ENCODE data around the gene ZNF554. TPM values are rescaled to one million over a fixed set of nuclear protein-coding genes. Genes with fewer than 3 reads are reported as not detected.
A peak's percentile ranks its signal among the peaks of the same experiment; 100 is the strongest.

Gene ZNF554
- total RNA-seq, 6 experiments from 2014 or later, result 1.4 to 2.5 (median 1.9) TPM

- no peaks in the 10 kb centered on the region for H3K9me3 ChIP-seq
- intact Hi-C loops (cut with DNase I), result no loop called here
- peak overlapping the region; percentile 25 to 70 (median 43) for H3K27ac ChIP-seq
- DNase-seq (peak in 1 of 3 donors; percentile 19), ATAC-seq (peak; percentile 4 to 15 (median 5))
- H3K27me3 ChIP-seq, result no peaks in the 10 kb centered on the region
- peak overlapping the region; percentile 71 to 91 (median 72) for H3K4me3 ChIP-seq
- H3K4me1 ChIP-seq, result no peaks in the 10 kb centered on the region
- 4% methylated on average over 5 of the region's 36 CpGs for WGBS (ENCODE audit: insufficient coverage, low coverage, low lambda C conversion rate, missing lambda C conversion rate)
- no peaks in the 10 kb centered on the region for H3K36me3 ChIP-seq
- no peak for TF ChIP-seq CTCF (IDR thresholded peaks at IDR 0.05)
Observed at GRCh38 chr19:2820112-2820702, 539 bp downstream of the ZNF554 start.

- 89% methylated on average over 1 of the region's 5 CpGs for WGBS (ENCODE audit: insufficient coverage, low coverage, low lambda C conversion rate, missing lambda C conversion rate)
- H3K9me3 ChIP-seq, result peaks cover 0 to 6% (median 0%) of the 10 kb centered on the region in 4 donors
- ATAC-seq (no peak), DNase-seq (no peak)
- H3K4me1 ChIP-seq, result no peaks in the 10 kb centered on the region
- intact Hi-C loops (cut with DNase I), result no loop called here
- no peak overlapping the region for H3K27ac ChIP-seq
- H3K27me3 ChIP-seq, result no peaks in the 10 kb centered on the region
- H3K36me3 ChIP-seq, result no peaks in the 10 kb centered on the region
- TF ChIP-seq CTCF (IDR thresholded peaks at IDR 0.05) (no peak), POLR2A (IDR thresholded peaks at IDR 0.05) (no peak)
- no peak overlapping the region for H3K4me3 ChIP-seq
Observed at GRCh38 chr19:2822846-2823245, 3.2 kb downstream of the ZNF554 start.

GRCh38 chr19:2823646-2824045 is 4.0 kb downstream of the ZNF554 start:
- DNase-seq (no peak), ATAC-seq (no peak)
- Histone ChIP-seq H3K9me3 (peaks cover 0 to 6% (median 0%) of the 10 kb centered on the region in 4 donors), H3K4me3 (no peak overlapping the region), H3K27me3 (no peaks in the 10 kb centered on the region), H3K36me3 (no peaks in the 10 kb centered on the region), H3K4me1 (no peaks in the 10 kb centered on the region), H3K27ac (no peak overlapping the region)
- TF ChIP-seq POLR2A (IDR thresholded peaks at IDR 0.05), result no peak
- no peak for TF ChIP-seq CTCF (IDR thresholded peaks at IDR 0.05)
- WGBS (ENCODE audit: insufficient coverage, low coverage, low lambda C conversion rate, missing lambda C conversion rate), result 80% methylated on average over 1 of the region's 9 CpGs
- intact Hi-C loops (cut with DNase I), result no loop called here

- no CpG with 5 or more reads among the region's 8 CpGs for WGBS (ENCODE audit: insufficient coverage, low coverage, low lambda C conversion rate, missing lambda C conversion rate)
- no peak for DNase-seq
- no peaks in the 10 kb centered on the region for H3K36me3 ChIP-seq
- TF ChIP-seq POLR2A (IDR thresholded peaks at IDR 0.05) (no peak), CTCF (IDR thresholded peaks at IDR 0.05) (no peak)
- ATAC-seq, result no peak
- H3K4me1 ChIP-seq, result no peaks in the 10 kb centered on the region
- peaks cover 0 to 6% (median 0%) of the 10 kb centered on the region in 4 donors for H3K9me3 ChIP-seq
- no peaks in the 10 kb centered on the region for H3K27me3 ChIP-seq
- intact Hi-C loops (cut with DNase I), result no loop called here
- no peak overlapping the region for H3K27ac ChIP-seq
- no peak overlapping the region for H3K4me3 ChIP-seq
Observed at GRCh38 chr19:2824129-2824528, 4.5 kb downstream of the ZNF554 start.
